ENCODE data around the gene THUMPD2. TPM values are rescaled to one million over a fixed set of nuclear protein-coding genes. Genes with fewer than 3 reads are reported as not detected.

The THUMPD2 gene
- total RNA-seq, 1 donor from 2014 or later: 10.0 TPM

DNA sequence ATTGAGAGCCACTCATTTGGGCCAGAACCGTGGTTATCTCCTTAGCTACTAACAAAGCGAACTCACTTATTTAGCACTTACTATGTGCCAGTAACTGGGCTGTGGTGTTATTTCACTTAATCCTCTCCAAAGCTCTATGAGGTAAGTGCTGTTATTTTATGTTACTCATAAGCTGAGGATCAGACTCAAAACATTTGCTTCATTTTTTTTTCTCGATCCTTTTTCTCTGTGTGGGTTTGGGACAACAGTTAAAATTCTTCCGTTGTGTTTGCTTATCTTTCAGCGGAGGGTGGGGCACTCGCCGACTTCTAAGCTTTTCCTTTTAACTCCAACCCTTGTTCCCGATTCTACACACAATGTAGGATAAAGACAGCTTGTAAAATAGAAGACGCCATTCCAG is 60.6 kb downstream of the THUMPD2 start:
- no peak for DNase-seq
- Histone ChIP-seq H3K27ac (no peak overlapping the region), H3K27me3 (ENCODE audit: low read depth) (no peaks in the 10 kb centered on the region), H3K36me3 (no peaks in the 10 kb centered on the region), H3K4me1 (no peaks in the 10 kb centered on the region), H3K9me3 (no peaks in the 10 kb centered on the region), H3K4me3 (no peak overlapping the region)
- intact Hi-C loops (cut with DNase I): no loop called here
- ATAC-seq: no peak
- no peak for TF ChIP-seq CTCF (IDR thresholded peaks at IDR 0.05)

- Histone ChIP-seq H3K36me3 (no peaks in the 10 kb centered on the region), H3K4me1 (no peaks in the 10 kb centered on the region), H3K27me3 (ENCODE audit: low read depth) (no peaks in the 10 kb centered on the region), H3K9me3 (no peaks in the 10 kb centered on the region), H3K4me3 (no peak overlapping the region), H3K27ac (no peak overlapping the region)
- ATAC-seq: no peak
- intact Hi-C loops (cut with DNase I): no loop called here
- no peak for DNase-seq
- no peak for TF ChIP-seq CTCF (IDR thresholded peaks at IDR 0.05)
Measured at GRCh38 chr2:39717067-39717466, 62.0 kb downstream of the THUMPD2 start.

- Histone ChIP-seq H3K27ac (no peak overlapping the region), H3K27me3 (ENCODE audit: low read depth) (no peaks in the 10 kb centered on the region), H3K4me3 (no peak overlapping the region), H3K9me3 (no peaks in the 10 kb centered on the region), H3K36me3 (no peaks in the 10 kb centered on the region), H3K4me1 (no peaks in the 10 kb centered on the region)
- DNase-seq (no peak), ATAC-seq (no peak)
- TF ChIP-seq CTCF (IDR thresholded peaks at IDR 0.05): no peak
- intact Hi-C loops (cut with DNase I): no loop called here
Measured at GRCh38 chr2:39715822-39716221, 63.2 kb downstream of the THUMPD2 start.

- DNase-seq (no peak), ATAC-seq (no peak)
- intact Hi-C loops (cut with DNase I): no loop called here
- no peaks in the 10 kb centered on the region for H3K9me3 ChIP-seq
- no peak overlapping the region for H3K27ac ChIP-seq
- H3K4me1 ChIP-seq: no peaks in the 10 kb centered on the region
- no peaks in the 10 kb centered on the region for H3K36me3 ChIP-seq
- no peak for TF ChIP-seq CTCF (IDR thresholded peaks at IDR 0.05)
- no peak overlapping the region for H3K4me3 ChIP-seq
- no peaks in the 10 kb centered on the region for H3K27me3 ChIP-seq (ENCODE audit: low read depth)
Measured at GRCh38 chr2:39715095-39715494, 64.0 kb downstream of the THUMPD2 start.

- ATAC-seq: no peak
- no peak for TF ChIP-seq CTCF (IDR thresholded peaks at IDR 0.05)
- no peak for DNase-seq
Measured at GRCh38 chr2:39712953-39713352, 66.1 kb downstream of the THUMPD2 start.

DNA sequence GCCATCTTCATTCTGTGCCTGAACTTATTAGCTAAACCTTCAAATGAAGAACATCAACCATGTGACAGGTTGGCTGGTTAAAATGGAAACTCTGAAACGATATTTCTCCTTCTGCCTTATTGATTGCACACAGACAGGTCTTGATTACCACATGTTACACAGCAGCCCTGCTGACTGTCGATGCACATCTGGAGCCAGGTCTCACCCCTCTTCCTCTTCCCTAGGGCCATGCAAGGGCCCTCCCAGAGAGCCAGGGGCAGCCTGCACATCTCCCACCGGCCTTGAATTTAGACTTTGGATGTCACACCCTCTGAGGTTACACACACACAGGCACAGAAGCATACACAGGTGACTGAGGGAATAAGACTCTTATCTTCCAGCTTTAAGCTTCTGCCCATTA is 68.3 kb downstream of the THUMPD2 start:
- no peak for TF ChIP-seq CTCF (IDR thresholded peaks at IDR 0.05)
- Histone ChIP-seq H3K27me3 (ENCODE audit: low read depth) (no peaks in the 10 kb centered on the region), H3K4me1 (no peaks in the 10 kb centered on the region), H3K4me3 (no peak overlapping the region), H3K36me3 (no peaks in the 10 kb centered on the region), H3K27ac (no peak overlapping the region), H3K9me3 (no peaks in the 10 kb centered on the region)
- intact Hi-C loops (cut with DNase I): no loop called here
- ATAC-seq (no peak), DNase-seq (no peak)

More at GRCh38 chr2:39712953-39713352, 66.1 kb downstream of the THUMPD2 start:
- no peaks in the 10 kb centered on the region for H3K36me3 ChIP-seq
- no peaks in the 10 kb centered on the region for H3K4me1 ChIP-seq
- no peaks in the 10 kb centered on the region for H3K9me3 ChIP-seq
- no peak overlapping the region for H3K27ac ChIP-seq
- H3K4me3 ChIP-seq: no peak overlapping the region
- no peaks in the 10 kb centered on the region for H3K27me3 ChIP-seq (ENCODE audit: low read depth)
- intact Hi-C loops (cut with DNase I): no loop called here

Measured in lower lobe of right lung (tissue), 2 donors.